NT2/D1 (cell line): Measurements from ENCODE around the gene ARSB.

Source experiments
- SUZ12 ChIP-seq: IDR thresholded peaks from 2 replicates; pipeline ENCODE4 v1.6.1; 2011; ENCODE audit not compliant: insufficient read length, insufficient read depth; ENCODE audit errors: extremely low read depth
- ZNF274 ChIP-seq: IDR thresholded peaks from 2 replicates; pipeline ENCODE4 v1.6.1; 2011; ENCODE audit warnings: mild to moderate bottlenecking, low read depth, low read length

GRCh38 chr5:78903353-78903752 lies 81.8 kb downstream of the ARSB start:
- no peak for TF ChIP-seq SUZ12
- TF ChIP-seq ZNF274, result no peak
